ENCODE measurements around the gene ERH.

ERH gene

GRCh38 chr14:69344171-69344570, 53.9 kb downstream of the ERH start:
- no peaks in the 10 kb centered on the region for H3K36me3 ChIP-seq
- H3K27ac ChIP-seq = no peak overlapping the region
- no peak overlapping the region for H3K4me3 ChIP-seq (ENCODE audit: low read depth in 1 of 2, low read length in 1 of 2)
- H3K9me3 ChIP-seq = no peaks in the 10 kb centered on the region
- H3K27me3 ChIP-seq = peaks cover 6% of the 10 kb centered on the region
- no peaks in the 10 kb centered on the region for H3K4me1 ChIP-seq (ENCODE audit: control insufficient read depth in 1 of 2, insufficient read depth in 1 of 2, low read depth in 1 of 2, low read length in 1 of 2)
- TF ChIP-seq, protein P1, sequence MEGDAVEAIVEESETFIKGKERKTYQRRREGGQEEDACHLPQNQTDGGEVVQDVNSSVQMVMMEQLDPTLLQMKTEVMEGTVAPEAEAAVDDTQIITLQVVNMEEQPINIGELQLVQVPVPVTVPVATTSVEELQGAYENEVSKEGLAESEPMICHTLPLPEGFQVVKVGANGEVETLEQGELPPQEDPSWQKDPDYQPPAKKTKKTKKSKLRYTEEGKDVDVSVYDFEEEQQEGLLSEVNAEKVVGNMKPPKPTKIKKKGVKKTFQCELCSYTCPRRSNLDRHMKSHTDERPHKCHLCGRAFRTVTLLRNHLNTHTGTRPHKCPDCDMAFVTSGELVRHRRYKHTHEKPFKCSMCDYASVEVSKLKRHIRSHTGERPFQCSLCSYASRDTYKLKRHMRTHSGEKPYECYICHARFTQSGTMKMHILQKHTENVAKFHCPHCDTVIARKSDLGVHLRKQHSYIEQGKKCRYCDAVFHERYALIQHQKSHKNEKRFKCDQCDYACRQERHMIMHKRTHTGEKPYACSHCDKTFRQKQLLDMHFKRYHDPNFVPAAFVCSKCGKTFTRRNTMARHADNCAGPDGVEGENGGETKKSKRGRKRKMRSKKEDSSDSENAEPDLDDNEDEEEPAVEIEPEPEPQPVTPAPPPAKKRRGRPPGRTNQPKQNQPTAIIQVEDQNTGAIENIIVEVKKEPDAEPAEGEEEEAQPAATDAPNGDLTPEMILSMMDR (IDR thresholded peaks at IDR 0.05) = no peak

DNA sequence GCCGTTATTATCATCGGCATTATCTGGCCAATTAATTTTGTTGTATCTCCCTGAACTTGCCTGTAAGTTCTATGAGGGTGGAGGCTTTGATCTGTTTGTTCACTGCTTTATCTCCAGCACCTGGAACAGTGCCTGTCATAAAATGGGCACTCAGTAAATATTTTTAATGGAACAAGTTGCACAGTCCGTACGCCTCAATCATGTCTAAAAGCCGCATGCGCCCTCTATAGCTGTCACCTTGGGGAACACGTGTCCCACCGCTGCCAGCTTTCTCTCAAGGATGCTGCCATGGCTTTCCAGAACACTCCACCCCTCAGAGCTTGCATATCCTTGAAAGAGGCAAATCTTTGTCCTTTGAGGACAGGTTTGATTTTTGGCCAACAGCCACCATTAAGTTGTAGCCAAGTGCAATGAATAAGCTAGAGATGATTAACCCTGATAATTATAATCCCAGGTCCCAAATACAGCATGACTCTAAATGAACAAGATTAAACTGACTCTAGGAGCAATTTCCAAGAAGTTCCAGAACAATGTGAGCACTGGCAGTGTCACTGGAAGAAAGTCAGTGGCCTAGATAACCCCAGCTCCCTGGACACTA, 55.1 kb downstream of the ERH start:
- H3K4me1 ChIP-seq (ENCODE audit: control insufficient read depth in 1 of 2, insufficient read depth in 1 of 2, low read depth in 1 of 2, low read length in 1 of 2) = no peaks in the 10 kb centered on the region
- H3K36me3 ChIP-seq = no peaks in the 10 kb centered on the region
- H3K27me3 ChIP-seq = peaks cover 6% of the 10 kb centered on the region
- TF ChIP-seq, protein P1 (IDR thresholded peaks at IDR 0.05) = no peak
- H3K4me3 ChIP-seq (ENCODE audit: low read depth in 1 of 2, low read length in 1 of 2) = no peak overlapping the region
- no peaks in the 10 kb centered on the region for H3K9me3 ChIP-seq
- no peak overlapping the region for H3K27ac ChIP-seq

DNA sequence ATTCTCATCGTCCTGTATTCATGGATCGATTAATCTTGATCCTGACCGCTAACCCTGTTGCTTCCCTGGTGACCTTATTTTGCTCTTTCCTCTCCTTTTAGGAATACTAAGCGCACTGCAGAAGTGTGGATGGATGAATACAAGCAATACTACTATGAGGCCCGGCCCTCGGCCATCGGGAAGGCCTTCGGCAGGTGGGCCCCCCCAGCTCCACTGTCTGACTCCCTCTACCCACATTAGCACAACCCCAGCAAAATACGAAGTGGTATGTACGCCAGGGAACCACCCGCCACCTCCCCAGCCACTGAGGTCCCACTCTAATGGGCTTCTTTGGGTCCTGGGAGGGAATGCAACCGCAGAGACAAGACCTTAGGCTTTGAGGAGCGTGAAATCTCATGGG, 58.7 kb downstream of the ERH start:
- Histone ChIP-seq H3K9me3 (no peaks in the 10 kb centered on the region), H3K36me3 (no peaks in the 10 kb centered on the region), H3K27ac (no peak overlapping the region), H3K4me3 (ENCODE audit: low read depth in 1 of 2, low read length in 1 of 2) (no peak overlapping the region), H3K4me1 (ENCODE audit: control insufficient read depth in 1 of 2, insufficient read depth in 1 of 2, low read depth in 1 of 2, low read length in 1 of 2) (no peaks in the 10 kb centered on the region), H3K27me3 (peaks cover 3% of the 10 kb centered on the region)
- TF ChIP-seq, protein P1 (IDR thresholded peaks at IDR 0.05) = no peak

- Histone ChIP-seq H3K4me3 (ENCODE audit: low read depth in 1 of 2, low read length in 1 of 2) (no peak overlapping the region), H3K9me3 (no peaks in the 10 kb centered on the region), H3K36me3 (no peaks in the 10 kb centered on the region), H3K4me1 (ENCODE audit: control insufficient read depth in 1 of 2, insufficient read depth in 1 of 2, low read depth in 1 of 2, low read length in 1 of 2) (no peaks in the 10 kb centered on the region), H3K27me3 (no peaks in the 10 kb centered on the region), H3K27ac (no peak overlapping the region)
- TF ChIP-seq, protein P1 (IDR thresholded peaks at IDR 0.05) = no peak
Measured at GRCh38 chr14:69337984-69338383, 60.1 kb downstream of the ERH start.

- H3K4me3 ChIP-seq (ENCODE audit: low read depth in 1 of 2, low read length in 1 of 2) = no peak overlapping the region
- H3K27me3 ChIP-seq = peaks cover 10% of the 10 kb centered on the region
- no peak overlapping the region for H3K27ac ChIP-seq
- H3K4me1 ChIP-seq (ENCODE audit: control insufficient read depth in 1 of 2, insufficient read depth in 1 of 2, low read depth in 1 of 2, low read length in 1 of 2) = no peaks in the 10 kb centered on the region
- H3K36me3 ChIP-seq = no peaks in the 10 kb centered on the region
- H3K9me3 ChIP-seq = no peaks in the 10 kb centered on the region
- TF ChIP-seq, protein P1 (IDR thresholded peaks at IDR 0.05) = no peak
Measured at GRCh38 chr14:69335371-69335771, 62.7 kb downstream of the ERH start.

GRCh38 chr14:69334576-69334975, 63.5 kb downstream of the ERH start:
- Histone ChIP-seq H3K9me3 (no peaks in the 10 kb centered on the region), H3K4me3 (ENCODE audit: low read depth in 1 of 2, low read length in 1 of 2) (no peak overlapping the region), H3K36me3 (no peaks in the 10 kb centered on the region), H3K27ac (no peak overlapping the region), H3K4me1 (ENCODE audit: control insufficient read depth in 1 of 2, insufficient read depth in 1 of 2, low read depth in 1 of 2, low read length in 1 of 2) (no peaks in the 10 kb centered on the region), H3K27me3 (peaks cover 10% of the 10 kb centered on the region)
- TF ChIP-seq, protein P1 (IDR thresholded peaks at IDR 0.05) = no peak

Measured in neutrophil (primary cell).